Astrocyte (in vitro differentiated cells and primary cell): ENCODE data around the gene TEX54. TPM values are rescaled to one million over a fixed set of nuclear protein-coding genes. Genes with fewer than 3 reads are reported as not detected.
A peak's percentile ranks its signal among the peaks of the same experiment; 100 is the strongest.

ENCODE experiments used
- DNase-seq: peaks from one replicate; pipeline ENCODE4 v3.0.0-alpha.2; 2010; ENCODE audit warnings: low read depth
- FAIRE-seq: peaks from 2 replicates; lab custom pipeline; 2011; peaks lifted over from hg19 to GRCh38; lab: Jason Lieb, UNC
- H2AFZ ChIP-seq: 2 replicates; pipeline ENCODE4 v1.6.0; 2012; ENCODE audit warnings: low read depth, low read length, inconsistent platforms
- H3K27ac ChIP-seq: 2 replicates; pipeline ENCODE4 v1.5.1; 2011; ENCODE audit warnings: low read depth, low read length, inconsistent platforms
- H3K27me3 ChIP-seq: 2 replicates; pipeline ENCODE4 v1.6.0; 2011; ENCODE audit warnings: low read length, inconsistent platforms; ENCODE audit not compliant: insufficient read depth
- H3K36me3 ChIP-seq: 2 replicates; pipeline ENCODE4 v1.5.1; 2011; ENCODE audit warnings: low read length, inconsistent platforms; ENCODE audit not compliant: insufficient read depth
- H3K4me1 ChIP-seq: 2 replicates; pipeline ENCODE4 v1.5.1; 2011; ENCODE audit warnings: low read length, inconsistent platforms; ENCODE audit not compliant: insufficient read depth
- H3K4me2 ChIP-seq: 2 replicates; pipeline ENCODE4 v1.6.0; 2012; ENCODE audit warnings: low read length, inconsistent platforms
- H3K4me3 ChIP-seq: 2 replicates; pipeline ENCODE4 v1.5.1; 2011; ENCODE audit warnings: low read depth, mild to moderate bottlenecking, low read length, inconsistent platforms; ENCODE audit not compliant: insufficient read depth
- H3K79me2 ChIP-seq: 2 replicates; pipeline ENCODE4 v1.6.0; 2012; ENCODE audit warnings: mild to moderate bottlenecking, low read length, inconsistent platforms; ENCODE audit not compliant: insufficient read depth
- H3K9ac ChIP-seq: 2 replicates; pipeline ENCODE4 v1.6.0; 2012; ENCODE audit warnings: mild to moderate bottlenecking, low read length, inconsistent platforms
- H3K9me3 ChIP-seq: 2 replicates; pipeline ENCODE4 v1.5.1; 2012; ENCODE audit warnings: low read depth, mild to moderate bottlenecking, low read length, inconsistent platforms; ENCODE audit not compliant: insufficient read depth
- H4K20me1 ChIP-seq: 2 replicates; pipeline ENCODE4 v1.6.0; 2012; ENCODE audit warnings: low read length, inconsistent platforms; ENCODE audit not compliant: insufficient read depth
- H3K27ac Mint-ChIP-seq: one replicate; pipeline ENCODE4 v1.8.0; 2021; ENCODE audit warnings: mild to moderate bottlenecking, mixed read lengths; ENCODE audit not compliant: unreplicated experiment
- H3K27me3 Mint-ChIP-seq: one replicate; pipeline ENCODE4 v1.8.0; 2021; ENCODE audit warnings: low read depth, mixed read lengths; ENCODE audit not compliant: unreplicated experiment
- H3K36me3 Mint-ChIP-seq: one replicate; pipeline ENCODE4 v1.8.0; 2021; ENCODE audit warnings: low read depth, mixed read lengths; ENCODE audit not compliant: unreplicated experiment
- H3K4me1 Mint-ChIP-seq: one replicate; pipeline ENCODE4 v1.8.0; 2021; ENCODE audit warnings: low read depth, mixed read lengths; ENCODE audit not compliant: unreplicated experiment
- H3K4me3 Mint-ChIP-seq: one replicate; pipeline ENCODE4 v1.8.0; 2021; ENCODE audit warnings: mild to moderate bottlenecking, moderate library complexity, mixed read lengths; ENCODE audit not compliant: unreplicated experiment
- H3K9me3 Mint-ChIP-seq: one replicate; pipeline ENCODE4 v1.8.0; 2021; ENCODE audit warnings: mild to moderate bottlenecking, mixed read lengths; ENCODE audit not compliant: unreplicated experiment
- EZH2 ChIP-seq: IDR thresholded peaks from 2 replicates; pipeline ENCODE4 v1.6.1; 2012; ENCODE audit warnings: mild to moderate bottlenecking, low read length, inconsistent platforms; ENCODE audit not compliant: insufficient read depth
- total RNA-seq: library from RNA; stranded (reverse); gene quantifications from 2 replicates; pipeline ENCODE4 v1.2.1, GENCODE V29; 2021
- TF ChIP-seq, protein P1 (sequence below): IDR thresholded peaks from 2 replicates; pipeline ENCODE4 v1.5.1; 2011; ENCODE audit warnings: low read depth, mild to moderate bottlenecking, inconsistent platforms, low read length, moderate library complexity; ENCODE audit not compliant: insufficient read depth

Gene TEX54
- total RNA-seq, 1 donor from 2014 or later, result not detected

DNA sequence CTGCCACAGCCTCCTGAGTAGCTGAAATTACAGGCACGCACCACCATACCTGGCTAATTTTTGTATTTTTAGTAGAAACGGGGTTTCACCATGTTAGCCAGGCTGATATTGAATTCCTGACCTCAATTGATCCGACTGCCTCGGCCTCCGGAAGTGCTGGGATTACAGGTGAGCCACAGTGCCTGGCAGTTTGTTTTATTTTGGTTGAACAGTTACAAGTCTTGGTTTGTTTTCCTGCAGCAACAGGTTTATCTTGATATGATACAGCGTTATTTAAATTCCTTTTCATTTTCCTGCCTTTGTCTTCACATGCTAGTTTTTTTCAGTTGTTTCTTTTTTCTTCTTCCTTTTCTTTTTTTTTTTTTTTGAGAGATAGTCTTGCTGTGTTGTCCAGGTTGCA is 44.1 kb upstream of the TEX54 start:
- H3K9me3 Mint-ChIP-seq, result no peaks in the 10 kb centered on the region
- no peak overlapping the region for H3K4me3 Mint-ChIP-seq
- H3K4me3 ChIP-seq, result no peak overlapping the region
- H4K20me1 ChIP-seq, result no peaks in the 10 kb centered on the region
- no peaks in the 10 kb centered on the region for H3K36me3 ChIP-seq
- peaks cover 8% of the 10 kb centered on the region for H3K36me3 Mint-ChIP-seq
- no peaks in the 10 kb centered on the region for H3K9me3 ChIP-seq
- no peak for FAIRE-seq
- no peak overlapping the region for H3K27ac ChIP-seq
- H3K9ac ChIP-seq, result no peak overlapping the region
- no peak overlapping the region for H2AFZ ChIP-seq
- no peaks in the 10 kb centered on the region for H3K27me3 Mint-ChIP-seq
- peaks cover 10% of the 10 kb centered on the region for H3K4me1 Mint-ChIP-seq
- H3K27me3 ChIP-seq, result no peaks in the 10 kb centered on the region
- H3K79me2 ChIP-seq, result peaks cover 15% of the 10 kb centered on the region
- H3K4me2 ChIP-seq, result no peak overlapping the region
- no peak overlapping the region for H3K27ac Mint-ChIP-seq
- H3K4me1 ChIP-seq, result peaks cover 13% of the 10 kb centered on the region
- DNase-seq, result no peak
- TF ChIP-seq, protein P1, sequence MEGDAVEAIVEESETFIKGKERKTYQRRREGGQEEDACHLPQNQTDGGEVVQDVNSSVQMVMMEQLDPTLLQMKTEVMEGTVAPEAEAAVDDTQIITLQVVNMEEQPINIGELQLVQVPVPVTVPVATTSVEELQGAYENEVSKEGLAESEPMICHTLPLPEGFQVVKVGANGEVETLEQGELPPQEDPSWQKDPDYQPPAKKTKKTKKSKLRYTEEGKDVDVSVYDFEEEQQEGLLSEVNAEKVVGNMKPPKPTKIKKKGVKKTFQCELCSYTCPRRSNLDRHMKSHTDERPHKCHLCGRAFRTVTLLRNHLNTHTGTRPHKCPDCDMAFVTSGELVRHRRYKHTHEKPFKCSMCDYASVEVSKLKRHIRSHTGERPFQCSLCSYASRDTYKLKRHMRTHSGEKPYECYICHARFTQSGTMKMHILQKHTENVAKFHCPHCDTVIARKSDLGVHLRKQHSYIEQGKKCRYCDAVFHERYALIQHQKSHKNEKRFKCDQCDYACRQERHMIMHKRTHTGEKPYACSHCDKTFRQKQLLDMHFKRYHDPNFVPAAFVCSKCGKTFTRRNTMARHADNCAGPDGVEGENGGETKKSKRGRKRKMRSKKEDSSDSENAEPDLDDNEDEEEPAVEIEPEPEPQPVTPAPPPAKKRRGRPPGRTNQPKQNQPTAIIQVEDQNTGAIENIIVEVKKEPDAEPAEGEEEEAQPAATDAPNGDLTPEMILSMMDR, result no peak
- no peak for TF ChIP-seq EZH2

DNA sequence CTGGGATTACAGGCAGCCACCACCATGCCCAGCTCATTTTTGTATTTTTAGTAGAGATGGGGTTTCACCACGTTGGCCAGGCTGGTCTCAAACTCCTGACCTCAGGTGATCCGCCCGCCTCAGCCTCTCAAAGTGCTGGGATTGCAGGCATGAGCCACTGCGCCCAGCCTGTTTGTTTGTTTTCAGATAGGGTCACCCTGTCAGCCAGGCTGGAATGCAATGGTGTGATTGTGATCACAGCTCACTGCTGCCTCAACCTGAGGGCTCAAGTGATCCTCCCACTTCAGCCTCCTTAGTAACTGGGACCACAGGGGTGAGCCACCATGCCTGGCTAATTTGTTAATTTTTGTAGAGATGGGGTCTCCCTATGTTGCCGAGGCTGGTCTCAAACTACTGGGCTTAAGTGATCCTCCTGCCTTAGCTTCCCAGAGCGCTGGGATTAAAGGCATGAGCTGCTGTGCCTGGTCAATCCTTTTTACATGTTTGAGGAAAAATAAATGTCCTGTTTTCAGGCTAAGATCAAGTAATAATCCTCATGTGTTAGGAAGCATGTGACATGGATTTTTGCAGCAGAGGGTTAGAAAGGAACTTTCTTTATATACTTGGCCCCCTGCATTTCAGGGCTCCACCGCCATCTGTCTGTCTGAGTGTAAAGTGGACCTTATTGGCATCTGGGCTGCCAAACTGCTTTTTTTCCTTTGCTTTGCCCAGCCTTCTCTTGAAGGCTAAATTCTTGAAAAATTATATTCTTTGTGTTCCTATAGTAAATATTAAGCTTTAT is 43.2 kb upstream of the TEX54 start:
- Mint-ChIP-seq H3K27me3 (no peaks in the 10 kb centered on the region), H3K9me3 (no peaks in the 10 kb centered on the region), H3K4me1 (peaks cover 10% of the 10 kb centered on the region), H3K36me3 (peaks cover 7% of the 10 kb centered on the region), H3K27ac (no peak overlapping the region), H3K4me3 (no peak overlapping the region)
- DNase-seq, result no peak
- no peak overlapping the region for H2AFZ ChIP-seq
- peak overlapping the region; percentile 14 for H3K9ac ChIP-seq
- H3K4me2 ChIP-seq, result no peak overlapping the region
- no peaks in the 10 kb centered on the region for H4K20me1 ChIP-seq
- H3K27ac ChIP-seq, result no peak overlapping the region
- H3K9me3 ChIP-seq, result no peaks in the 10 kb centered on the region
- peaks cover 13% of the 10 kb centered on the region for H3K4me1 ChIP-seq
- FAIRE-seq, result no peak
- H3K36me3 ChIP-seq, result no peaks in the 10 kb centered on the region
- H3K27me3 ChIP-seq, result no peaks in the 10 kb centered on the region
- peaks cover 8% of the 10 kb centered on the region for H3K79me2 ChIP-seq
- TF ChIP-seq, protein P1, result no peak
- no peak for TF ChIP-seq EZH2
- H3K4me3 ChIP-seq, result no peak overlapping the region

DNA sequence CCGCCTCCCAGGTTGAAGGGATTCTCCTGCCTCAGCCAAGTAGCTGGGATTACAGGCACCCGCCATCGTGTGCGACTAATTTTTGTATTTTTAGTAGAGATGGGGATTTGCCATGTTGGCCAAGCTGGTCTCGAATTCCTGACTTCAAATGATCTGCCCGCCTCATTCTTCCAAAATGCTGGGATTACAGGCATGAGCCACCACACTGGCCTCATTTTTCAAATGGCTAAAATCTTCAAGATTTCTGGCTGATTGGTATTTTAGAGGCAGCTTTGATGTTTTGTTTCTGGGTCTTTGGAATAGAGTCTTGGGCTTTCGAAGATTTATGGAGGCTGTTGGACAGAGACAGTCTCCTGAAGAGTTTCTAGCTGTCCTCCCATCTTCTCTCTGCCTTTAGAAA is 42.2 kb upstream of the TEX54 start:
- no peak overlapping the region for H3K4me3 Mint-ChIP-seq
- FAIRE-seq (no peak), DNase-seq (no peak)
- H3K36me3 Mint-ChIP-seq, result peaks cover 2% of the 10 kb centered on the region
- no peak overlapping the region for H3K4me3 ChIP-seq
- H3K4me1 ChIP-seq, result peaks cover 8% of the 10 kb centered on the region
- no peak overlapping the region for H2AFZ ChIP-seq
- H3K27ac Mint-ChIP-seq, result no peak overlapping the region
- H4K20me1 ChIP-seq, result no peaks in the 10 kb centered on the region
- H3K9me3 Mint-ChIP-seq, result no peaks in the 10 kb centered on the region
- no peak for TF ChIP-seq EZH2
- TF ChIP-seq, protein P1, result no peak
- no peaks in the 10 kb centered on the region for H3K27me3 ChIP-seq
- no peaks in the 10 kb centered on the region for H3K27me3 Mint-ChIP-seq
- H3K4me1 Mint-ChIP-seq, result peaks cover 4% of the 10 kb centered on the region
- H3K9me3 ChIP-seq, result no peaks in the 10 kb centered on the region
- H3K4me2 ChIP-seq, result no peak overlapping the region
- no peak overlapping the region for H3K27ac ChIP-seq
- no peaks in the 10 kb centered on the region for H3K36me3 ChIP-seq
- H3K9ac ChIP-seq, result no peak overlapping the region
- H3K79me2 ChIP-seq, result peaks cover 6% of the 10 kb centered on the region
